PC-9 (cell line): ENCODE data around the gene TBPL2.

Experiments
- CTCF ChIP-seq: fragments of 200-600 bp; sonication (generic); conservative IDR thresholded peaks from 2 replicates; pipeline ENCODE4 v1.6.1; 2017; ENCODE audit warnings: mixed run types, antibody characterized with exemption, mild to moderate bottlenecking, moderate library complexity
- EZH2 ChIP-seq: fragments of 200-600 bp; sonication (generic); IDR thresholded peaks from 2 replicates; pipeline ENCODE4 v1.8.0; 2017; ENCODE audit warnings: antibody characterized with exemption, low read depth

GRCh38 chr14:55430024-55430690 is 10.3 kb downstream of the TBPL2 start:
- TF ChIP-seq CTCF (peak; percentile 64), EZH2 (no peak)
